Measurements from ENCODE around the gene ZNF280D. TPM values are rescaled to one million over a fixed set of nuclear protein-coding genes. Genes with fewer than 3 reads are reported as not detected.

ZNF280D gene
- total and polyA plus RNA-seq, 2 of the 8 experiments (the other 6 are each of a cell fraction or from before 2014, with no cell fraction given) = 7.4 to 27.5 TPM

DNA sequence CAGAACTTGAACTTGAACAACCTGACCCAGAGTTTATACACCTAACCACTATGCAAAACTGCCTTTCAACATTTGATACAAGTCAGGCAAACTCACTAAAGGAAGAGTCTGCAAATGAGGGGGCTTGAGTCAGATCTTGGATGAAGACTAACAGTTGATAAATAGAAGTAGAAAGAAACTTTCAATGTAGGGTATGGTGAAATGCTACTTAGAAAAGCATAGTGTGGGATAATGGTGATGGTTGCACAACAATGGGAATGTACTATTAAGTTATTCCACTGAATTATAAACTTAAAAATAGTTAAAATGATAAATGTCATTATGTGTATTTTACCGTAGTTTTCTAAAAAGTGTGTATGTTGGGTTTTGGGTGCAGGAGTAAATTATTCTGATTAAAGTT lies 19.7 kb upstream of the ZNF280D start:
- no peak for DNase-seq (ENCODE audit: low read depth in 1 of 2, low spot score in 2 of 2)
- Histone ChIP-seq H3K56ac (replicated peaks; ENCODE audit: insufficient read length, low read depth, low read length) (no peak overlapping the region), H3K9me3 (ENCODE audit: insufficient read depth in 2 of 2, low read depth in 1 of 2, low read length in 1 of 2) (no peaks in the 10 kb centered on the region), H3K27me3 (replicated peaks in 1 of 4; ENCODE audit: control insufficient read depth in 3 of 4, extremely low read depth in 1 of 4, insufficient read depth in 3 of 4, low read length in 3 of 4) (no peaks in the 10 kb centered on the region), H3K4me2 (ENCODE audit: insufficient read depth in 1 of 2, low read depth in 2 of 2, low read length in 2 of 2) (no peak overlapping the region), H2BK5ac (ENCODE audit: low read depth, low read length) (no peak overlapping the region), H3K23ac (ENCODE audit: insufficient read length) (no peak overlapping the region), H3K79me2 (ENCODE audit: control insufficient read depth in 1 of 2, insufficient read depth in 2 of 2, low read length in 2 of 2) (no peaks in the 10 kb centered on the region), H2BK20ac (ENCODE audit: low read length) (no peak overlapping the region), H3K27ac (ENCODE audit: low read depth, low read length) (no peak overlapping the region), H3K4ac (replicated peaks; ENCODE audit: insufficient read length, low read depth, low read length) (no peak overlapping the region), H4K20me1 (replicated peaks in 1 of 2; ENCODE audit: control insufficient read depth in 1 of 2, insufficient read depth in 2 of 2, low read length in 2 of 2) (no peaks in the 10 kb centered on the region), H3K14ac (ENCODE audit: insufficient read length) (no peak overlapping the region), H2BK12ac (ENCODE audit: low read depth, low read length) (no peak overlapping the region), H2BK120ac (replicated peaks; ENCODE audit: low read depth, low read length) (no peak overlapping the region), H3K79me1 (ENCODE audit: low read depth, low read length) (no peaks in the 10 kb centered on the region), H3K36me3 (ENCODE audit: control insufficient read depth in 2 of 4, insufficient read depth in 4 of 4, low read length in 3 of 4) (no peaks in the 10 kb centered on the region), H2AFZ (ENCODE audit: low read length) (no peak overlapping the region), H3K23me2 (ENCODE audit: low read depth, low read length) (no peaks in the 10 kb centered on the region), H3K9ac (replicated peaks in 1 of 4; ENCODE audit: extremely low read depth in 1 of 4, low read depth in 3 of 4, low read length in 3 of 4) (no peak overlapping the region), H4K91ac (replicated peaks; ENCODE audit: insufficient read length, low read length) (no peak overlapping the region), H3K4me1 (replicated peaks in 1 of 4; ENCODE audit: control insufficient read depth in 3 of 4, insufficient read depth in 4 of 4, low read length in 3 of 4) (no peaks in the 10 kb centered on the region), H3K18ac (ENCODE audit: extremely low read depth, low read length) (no peak overlapping the region), H3K4me3 (ENCODE audit: extremely low read depth in 1 of 4, insufficient read depth in 2 of 4, low read depth in 3 of 4, low read length in 4 of 4) (no peak overlapping the region), H4K8ac (ENCODE audit: extremely low read depth, insufficient read depth, low read length) (no peak overlapping the region), H2BK15ac (ENCODE audit: low read length) (no peak overlapping the region), H2AK5ac (ENCODE audit: low read depth, low read length) (no peak overlapping the region), H4K5ac (ENCODE audit: insufficient read length, low read depth, low read length) (no peak overlapping the region)
- CTCF ChIA-PET (ENCODE audit: partially characterized antibody) = no interaction called here
- WGBS, 2 experiments (ENCODE audit: extremely low coverage in 1 of 2, insufficient coverage in 1 of 2, insufficient read length in 1 of 2, insufficient replicate concordance in 2 of 2, low coverage in 1 of 2, low lambda C conversion rate in 2 of 2, missing lambda C conversion rate in 1 of 2) = 96% methylated on average over 1 of the region's 1 CpG; no CpG with 5 or more reads in 1 of the 2 experiments
- POLR2A ChIA-PET (ENCODE audit: partially characterized antibody) = no interaction called here
- no peak for FAIRE-seq
- TF ChIP-seq MAFK (IDR thresholded peaks at IDR 0.05; ENCODE audit: low read depth, low read length) (no peak), CEBPB (IDR thresholded peaks at IDR 0.05; ENCODE audit: low read depth, low read length) (no peak), TAF1 (IDR thresholded peaks at IDR 0.05; ENCODE audit: low read depth, low read length) (no peak), SAP30 (IDR thresholded peaks at IDR 0.05; ENCODE audit: insufficient read depth, insufficient replicate concordance, low read length) (no peak), YY1 (IDR thresholded peaks at IDR 0.05; ENCODE audit: low read depth, low read length) (no peak), RFX5 (IDR thresholded peaks at IDR 0.05; ENCODE audit: borderline replicate concordance, low read depth, low read length) (no peak), KDM1A (IDR thresholded peaks at IDR 0.05; ENCODE audit: borderline replicate concordance, low read length) (no peak), JUN (IDR thresholded peaks at IDR 0.05; ENCODE audit: low read depth, low read length) (no peak), TAF7 (optimal IDR thresholded peaks at IDR 0.05; ENCODE audit: borderline replicate concordance, low read depth, low read length) (no peak), POLR2A (IDR thresholded peaks at IDR 0.05; ENCODE audit: control extremely low read depth in 1 of 2, low read depth in 2 of 2, low read length in 2 of 2) (no peak)
- TF ChIP-seq, protein P1, sequence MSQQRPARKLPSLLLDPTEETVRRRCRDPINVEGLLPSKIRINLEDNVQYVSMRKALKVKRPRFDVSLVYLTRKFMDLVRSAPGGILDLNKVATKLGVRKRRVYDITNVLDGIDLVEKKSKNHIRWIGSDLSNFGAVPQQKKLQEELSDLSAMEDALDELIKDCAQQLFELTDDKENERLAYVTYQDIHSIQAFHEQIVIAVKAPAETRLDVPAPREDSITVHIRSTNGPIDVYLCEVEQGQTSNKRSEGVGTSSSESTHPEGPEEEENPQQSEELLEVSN (IDR thresholded peaks at IDR 0.05) = no peak

All from H1 (cell line).